Measurements from ENCODE around the gene MYL12A. TPM values are rescaled to one million over a fixed set of nuclear protein-coding genes. Genes with fewer than 3 reads are reported as not detected.
A peak's percentile ranks its signal among the peaks of the same experiment; 100 is the strongest.

The MYL12A gene
- total and polyA plus RNA-seq, 2 of the 4 experiments (the other 2 are of a cell fraction) = 549 to 580 TPM

DNA sequence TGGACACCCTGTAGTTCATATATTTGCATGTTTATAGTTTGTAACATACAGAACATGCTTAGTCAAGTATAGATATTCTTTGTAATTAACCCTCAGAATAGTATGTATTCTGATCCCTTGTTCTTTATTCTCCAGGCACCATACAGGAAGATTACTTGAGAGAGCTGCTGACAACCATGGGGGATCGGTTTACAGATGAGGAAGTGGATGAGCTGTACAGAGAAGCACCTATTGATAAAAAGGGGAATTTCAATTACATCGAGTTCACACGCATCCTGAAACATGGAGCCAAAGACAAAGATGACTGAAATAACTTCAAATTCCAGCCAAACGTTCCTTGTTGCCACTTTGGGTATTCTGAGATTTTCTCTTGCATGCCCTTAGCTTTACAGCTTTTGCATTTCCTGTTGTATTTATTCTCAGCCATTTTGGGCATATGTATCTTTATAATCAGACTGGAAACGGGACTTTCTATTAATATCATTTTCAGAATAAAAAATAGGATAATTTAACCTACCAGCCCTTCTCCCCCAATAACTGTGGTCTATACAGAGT, 8.1 kb downstream of the MYL12A start:
- no peak overlapping the region; the same call in 1 of the 2 replicates for H2AK5ac ChIP-seq (ENCODE audit: low read depth, low read length)

More for the DNA sequence above, 8.1 kb downstream of the MYL12A start:
- peak overlapping the region; percentile 29; the same call in 1 of the 2 replicates for H3K23ac ChIP-seq (ENCODE audit: low read depth, low read length)
- dilution Hi-C loops (cut with HindIII; ENCODE audit: low sequenced_read_pairs, unreplicated experiment) = no loop called here
- H3K18ac ChIP-seq (ENCODE audit: low read depth, low read length) = no peak overlapping the region
- H3K56ac ChIP-seq (ENCODE audit: extremely low read depth, insufficient read depth, low read length) = no peak overlapping the region
- no TSS peak for BruUV-seq (replicated peaks)
- ChIA-PET POLR2A (ENCODE audit: unreplicated experiment) (no interaction called here), CTCF (no interaction called here)
- H3K9me3 ChIP-seq (ENCODE audit: control insufficient read depth, insufficient read depth, low read length) = no peaks in the 10 kb centered on the region
- H4K20me1 ChIP-seq (ENCODE audit: insufficient read depth, low read length) = peaks cover 32% of the 10 kb centered on the region
- in situ Hi-C loops (cut with MboI; ENCODE audit: low sequenced_read_pairs) = no loop called here
- no peaks in the 10 kb centered on the region for H3K27me3 ChIP-seq (ENCODE audit: control insufficient read depth, insufficient read depth, low read length)
- no peak overlapping the region; the same call in 1 of the 2 replicates for H4K5ac ChIP-seq (ENCODE audit: low read depth, low read length)
- DNase-seq (no peak), ATAC-seq (ENCODE audit: low read depth) (no peak)
- no peak overlapping the region for H2BK15ac ChIP-seq (ENCODE audit: low read depth, low read length)
- H3K4me3 ChIP-seq (ENCODE audit: insufficient read depth, low read depth, low read length) = no peak overlapping the region
- intact Hi-C loops (cut with micrococcal nuclease) = no loop called here
- peak overlapping the region; percentile 49; the same call in 1 of the 2 replicates for H3K4ac ChIP-seq (ENCODE audit: low read depth, low read length)
- H3K4me1 ChIP-seq (ENCODE audit: control insufficient read depth, insufficient read depth, low read length) = peaks cover 13% of the 10 kb centered on the region
- H3K14ac ChIP-seq (replicated peaks; ENCODE audit: low read depth, low read length) = 0 out of 2 replicates have a peak overlapping the region, but pooled peaks have one; percentile 17
- peak overlapping the region; percentile 9; the same call in 1 of the 2 replicates for H3K27ac ChIP-seq (ENCODE audit: insufficient read depth, low read length)
- H3K4me2 ChIP-seq (ENCODE audit: low read depth, low read length) = no peak overlapping the region; the same call in 1 of the 2 replicates
- H4K8ac ChIP-seq (ENCODE audit: low read depth in 2 of 2, low read length in 2 of 2) = peak overlapping the region in 1 of 2 experiments; percentile 31; a peak in 1 of 4 replicates
- no peaks in the 10 kb centered on the region for H3K9me1 ChIP-seq (ENCODE audit: insufficient read depth, low read length)
- H2BK5ac ChIP-seq (ENCODE audit: low read depth, low read length, poor library complexity, severe bottlenecking) = peak overlapping the region; percentile 89
- H3K36me3 ChIP-seq (ENCODE audit: control insufficient read depth, insufficient read depth, low read length) = peaks cover 35% of the 10 kb centered on the region
- TF ChIP-seq NFE2L2 (IDR thresholded peaks at IDR 0.05; ENCODE audit: low read depth, low read length) (no peak), MXI1 (IDR thresholded peaks at IDR 0.05; ENCODE audit: borderline replicate concordance, low read depth, low read length) (no peak)
- TF ChIP-seq, protein P1, sequence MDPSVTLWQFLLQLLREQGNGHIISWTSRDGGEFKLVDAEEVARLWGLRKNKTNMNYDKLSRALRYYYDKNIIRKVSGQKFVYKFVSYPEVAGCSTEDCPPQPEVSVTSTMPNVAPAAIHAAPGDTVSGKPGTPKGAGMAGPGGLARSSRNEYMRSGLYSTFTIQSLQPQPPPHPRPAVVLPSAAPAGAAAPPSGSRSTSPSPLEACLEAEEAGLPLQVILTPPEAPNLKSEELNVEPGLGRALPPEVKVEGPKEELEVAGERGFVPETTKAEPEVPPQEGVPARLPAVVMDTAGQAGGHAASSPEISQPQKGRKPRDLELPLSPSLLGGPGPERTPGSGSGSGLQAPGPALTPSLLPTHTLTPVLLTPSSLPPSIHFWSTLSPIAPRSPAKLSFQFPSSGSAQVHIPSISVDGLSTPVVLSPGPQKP (IDR thresholded peaks at IDR 0.05; ENCODE audit: borderline replicate concordance, low read depth, low read length) = no peak
- H2BK20ac ChIP-seq (ENCODE audit: low read depth, low read length) = no peak overlapping the region
- H4K91ac ChIP-seq (ENCODE audit: insufficient read depth, low read depth, low read length) = no peak overlapping the region
- H3K9ac ChIP-seq (ENCODE audit: low read depth, low read length) = no peak overlapping the region
- no peak overlapping the region for H2BK120ac ChIP-seq (ENCODE audit: low read depth, low read length)
- H2AK9ac ChIP-seq (replicated peaks; ENCODE audit: low read depth, low read length, poor library complexity) = no peak overlapping the region
- H2AFZ ChIP-seq (replicated peaks; ENCODE audit: low read length, poor library complexity) = no peak overlapping the region
- H3K79me1 ChIP-seq (ENCODE audit: low read depth in 1 of 2, low read length in 2 of 2) = peaks cover 30 to 61% of the 10 kb centered on the region in 2 experiments
- no CpG with 5 or more reads among the region's 5 CpGs for WGBS, 2 experiments (ENCODE audit: extremely low coverage in 2 of 2, insufficient read length in 1 of 2)

All from IMR-90 (cell line).